HEK293 (cell line): Measurements from ENCODE around the gene DCAF15.
"Not testable (repeated sequence)": the region's sequence is repeated elsewhere in the genome, so short reads cannot be mapped to it uniquely, and the experiment has no call there.

Experiments used
- CTCF ChIA-PET: fragments of 350-600 bp; formaldehyde crosslinking; extraction: SDS; loops from one replicate; lab custom pipeline; 2021; ENCODE audit warnings: antibody characterized with exemption; lab: Yijun Ruan, JAX
- POLR2A ChIA-PET: fragments of 300-600 bp; formaldehyde crosslinking; extraction: SDS; loops from one replicate; lab custom pipeline; 2020; ENCODE audit warnings: antibody characterized with exemption, inconsistent platforms; lab: Yijun Ruan, JAX
- H3K27ac ChIP-seq: fragments of 200-500 bp; sonication (Bioruptor generic); 2 replicates; pipeline ENCODE4 v1.5.1; 2014; ENCODE audit warnings: low read depth, low read length, control low read depth, inconsistent platforms; ENCODE audit errors: extremely low read depth
- H3K36me3 ChIP-seq, 2 experiments: fragments of 200-500 bp in 1 of 2; sonication (Bioruptor generic) in 1 of 2; 1 replicate in 1 of 2; 2 replicates in 1 of 2; pipeline ENCODE4 v1.5.1; 2014 to 2017; ENCODE audit warnings: inconsistent platforms in 2 of 2, low read length in 2 of 2; ENCODE audit not compliant: control insufficient read depth in 2 of 2, insufficient read depth in 1 of 2
- H3K4me1 ChIP-seq: fragments of 200-500 bp; sonication (Bioruptor generic); 2 replicates; pipeline ENCODE4 v1.5.1; 2014; ENCODE audit warnings: mild to moderate bottlenecking, low read length, inconsistent platforms; ENCODE audit not compliant: control insufficient read depth, insufficient read depth
- H3K4me3 ChIP-seq: 2 replicates; pipeline ENCODE4 v1.5.1; 2011; ENCODE audit warnings: low read depth, mild to moderate bottlenecking, control low read depth, low read length, moderate library complexity
- H3K9me3 ChIP-seq: fragments of 200-500 bp; sonication (Bioruptor generic); 2 replicates; pipeline ENCODE4 v1.5.1; 2014; ENCODE audit warnings: low read depth, low read length, inconsistent platforms; ENCODE audit not compliant: control insufficient read depth, insufficient read depth
- SP2 ChIP-seq: fragments of 450-650 bp; formaldehyde crosslinking; IDR thresholded peaks from 2 replicates; pipeline ENCODE4 v1.5.1; 2016; ENCODE audit warnings: missing biosample characterization, missing genetic modification characterization
- SP3 ChIP-seq: fragments of 450-650 bp; formaldehyde crosslinking; IDR thresholded peaks from 2 replicates; pipeline ENCODE4 v1.5.1; 2016; ENCODE audit warnings: missing biosample characterization, missing genetic modification characterization
- ZNF121 ChIP-seq: fragments of 450-650 bp; formaldehyde crosslinking; IDR thresholded peaks from 2 replicates; pipeline ENCODE4 v1.5.1; 2016; ENCODE audit warnings: missing biosample characterization, missing genetic modification characterization
- ZNF239 ChIP-seq: fragments of 450-650 bp; formaldehyde crosslinking; IDR thresholded peaks from 2 replicates; pipeline ENCODE4 v1.5.1; 2016; ENCODE audit warnings: missing biosample characterization, missing genetic modification characterization
- ZNF24 ChIP-seq: fragments of 450-650 bp; formaldehyde crosslinking; IDR thresholded peaks from 2 replicates; pipeline ENCODE4 v1.5.1; 2016; ENCODE audit warnings: missing biosample characterization, missing genetic modification characterization
- ZNF555 ChIP-seq: fragments of 450-650 bp; formaldehyde crosslinking; conservative IDR thresholded peaks from 2 replicates; pipeline ENCODE4 v1.5.1; 2017; ENCODE audit warnings: missing biosample characterization, mild to moderate bottlenecking, missing genetic modification characterization, inconsistent platforms
- ZNF768 ChIP-seq: fragments of 450-650 bp; formaldehyde crosslinking; IDR thresholded peaks from 2 replicates; pipeline ENCODE4 v1.5.1; 2018; ENCODE audit warnings: missing biosample characterization, mild to moderate bottlenecking, missing genetic modification characterization
- ZNF830 ChIP-seq: fragments of 450-650 bp; IDR thresholded peaks from 2 replicates; pipeline ENCODE4 v1.5.0; 2018; ENCODE audit warnings: missing biosample characterization, missing genetic modification characterization, low read depth, mild to moderate bottlenecking, moderate library complexity
- ZSCAN30 ChIP-seq: fragments of 450-650 bp; IDR thresholded peaks from 2 replicates; pipeline ENCODE4 v1.5.1; 2018; ENCODE audit warnings: missing biosample characterization, mild to moderate bottlenecking, missing genetic modification characterization, moderate library complexity
- TF ChIP-seq, protein P1 (sequence below): fragments of 450-650 bp; formaldehyde crosslinking; IDR thresholded peaks from 2 replicates; pipeline ENCODE4 v1.5.1; 2016; ENCODE audit warnings: missing biosample characterization, missing genetic modification characterization
- TF ChIP-seq, protein P2 (sequence below): fragments of 450-650 bp; formaldehyde crosslinking; IDR thresholded peaks from 2 replicates; pipeline ENCODE4 v1.5.1; 2016; ENCODE audit warnings: missing biosample characterization, missing genetic modification characterization, low read depth
- TF ChIP-seq, protein P3 (sequence below): fragments of 450-650 bp; formaldehyde crosslinking; IDR thresholded peaks from 2 replicates; pipeline ENCODE4 v1.5.1; 2016; ENCODE audit warnings: missing biosample characterization, missing genetic modification characterization

Gene DCAF15

DNA sequence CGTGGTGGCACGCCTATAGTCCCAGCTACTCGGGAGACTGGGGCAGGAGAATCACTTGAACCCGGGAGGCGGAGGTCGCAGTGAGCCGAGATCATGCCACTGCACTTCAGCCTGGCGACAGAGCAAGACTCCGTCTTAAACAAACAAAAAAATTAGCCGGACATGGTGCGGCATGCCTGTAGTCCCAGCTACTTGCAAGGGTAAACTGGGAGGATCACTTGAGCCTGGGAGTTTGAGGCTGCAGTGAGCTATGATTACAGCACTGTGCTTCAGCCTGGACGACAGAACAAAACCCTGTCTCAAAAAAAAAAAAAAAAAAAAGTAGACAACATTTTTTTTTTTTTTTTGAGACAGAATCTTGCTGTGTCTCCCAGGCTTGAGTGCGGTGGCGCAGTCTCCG, 19.6 kb downstream of the DCAF15 start:
- POLR2A ChIA-PET, H3K9me3 ChIP-seq, H3K4me3 ChIP-seq: not testable (repeated sequence)
- TF ChIP-seq, protein P1, sequence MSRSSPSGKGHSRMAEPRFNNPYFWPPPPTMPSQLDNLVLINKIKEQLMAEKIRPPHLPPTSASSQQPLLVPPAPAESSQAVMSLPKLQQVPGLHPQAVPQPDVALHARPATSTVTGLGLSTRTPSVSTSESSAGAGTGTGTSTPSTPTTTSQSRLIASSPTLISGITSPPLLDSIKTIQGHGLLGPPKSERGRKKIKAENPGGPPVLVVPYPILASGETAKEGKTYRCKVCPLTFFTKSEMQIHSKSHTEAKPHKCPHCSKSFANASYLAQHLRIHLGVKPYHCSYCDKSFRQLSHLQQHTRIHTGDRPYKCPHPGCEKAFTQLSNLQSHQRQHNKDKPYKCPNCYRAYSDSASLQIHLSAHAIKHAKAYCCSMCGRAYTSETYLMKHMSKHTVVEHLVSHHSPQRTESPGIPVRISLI, result 0 out of 2 replicates have a peak, but pooled peaks have one; percentile 22
- TF ChIP-seq, all 188 proteins: peak for 1; not testable (repeated sequence) for 187
- CTCF ChIA-PET, result interaction anchor here (0.7 kb wide), 1 partner anchor 93 kb away, joined by 3 read pairs; no protein-coding TSS in a partner anchor
- H3K4me1 ChIP-seq, H3K27ac ChIP-seq: not testable (repeated sequence)
- H3K36me3 ChIP-seq, result peaks cover 36 to 68% of the 10 kb centered on the region in 2 experiments; a peak in 2 of 3 replicates

DNA sequence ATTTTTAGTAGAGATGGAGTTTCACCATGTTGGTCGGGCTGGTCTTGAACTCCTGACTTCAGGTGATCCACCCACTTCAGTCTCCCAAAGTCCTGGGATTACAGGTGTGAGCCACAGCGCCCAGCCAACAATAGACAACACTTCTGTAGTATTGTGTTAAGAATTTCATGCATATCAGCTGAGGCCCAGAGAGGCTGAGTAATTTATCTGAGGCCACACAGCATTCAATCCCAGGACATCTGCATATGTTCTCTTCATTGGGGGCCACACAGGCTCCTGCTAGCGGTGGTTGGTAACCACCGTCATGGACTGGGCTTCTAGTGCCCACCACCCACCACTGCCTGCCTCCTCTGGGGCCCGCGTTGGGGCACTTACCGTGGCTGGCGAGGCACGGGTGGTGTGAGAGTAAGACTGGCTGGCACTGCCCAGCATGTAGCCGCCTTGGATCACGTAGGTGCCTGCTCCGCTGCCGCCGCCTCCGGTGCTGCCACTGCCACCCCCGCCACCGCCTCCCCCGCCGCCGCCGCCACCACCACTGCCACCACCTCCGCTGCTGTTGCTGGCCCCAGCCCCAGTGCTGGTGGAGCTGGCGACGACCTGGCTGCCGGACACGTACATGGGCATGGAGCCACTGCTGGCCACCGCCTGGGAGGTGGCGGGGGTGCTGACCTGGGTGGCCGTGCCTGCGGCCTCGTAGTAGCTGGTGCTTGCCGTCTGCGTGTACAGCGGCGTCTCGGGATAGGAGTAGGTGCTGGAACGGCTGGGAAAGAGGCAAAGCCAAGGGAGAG, 20.3 kb downstream of the DCAF15 start:
- no peaks in the 10 kb centered on the region; the same call in 1 of the 2 replicates for H3K4me1 ChIP-seq
- H3K36me3 ChIP-seq, result peaks cover 36 to 63% of the 10 kb centered on the region in 2 experiments; a peak in 2 of 3 replicates
- POLR2A ChIA-PET, result no interaction called here
- no peak overlapping the region for H3K4me3 ChIP-seq
- CTCF ChIA-PET, result no interaction called here
- no peaks in the 10 kb centered on the region for H3K9me3 ChIP-seq
- H3K27ac ChIP-seq, result no peak overlapping the region
- TF ChIP-seq ZNF121 (tag by site-specific recombination) (no peak), ZNF768 (peak; percentile 81)

DNA sequence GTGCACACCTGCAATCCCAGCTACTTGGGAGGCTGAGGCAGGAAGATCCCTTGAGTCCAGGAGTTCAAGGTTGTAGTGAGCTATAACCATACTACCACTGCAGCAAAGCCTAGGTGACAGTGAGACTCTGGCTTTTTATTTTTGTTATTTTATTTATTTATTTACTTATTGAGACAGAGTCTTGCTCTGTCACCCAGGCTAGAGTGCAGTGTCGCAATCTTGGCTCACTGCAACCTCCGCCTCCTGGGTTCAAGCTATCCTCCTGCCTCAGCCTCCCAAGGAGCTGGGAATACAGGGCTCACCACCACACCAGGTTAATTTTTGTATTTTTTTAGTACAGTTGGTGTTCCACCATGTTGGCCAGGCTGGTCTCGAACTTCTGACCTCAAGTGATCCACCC, 21.2 kb downstream of the DCAF15 start:
- H3K9me3 ChIP-seq, H3K4me3 ChIP-seq, H3K27ac ChIP-seq, POLR2A ChIA-PET, H3K4me1 ChIP-seq: not testable (repeated sequence)
- H3K36me3 ChIP-seq, result peaks cover 30 to 60% of the 10 kb centered on the region in 2 experiments; a peak in 2 of 3 replicates
- CTCF ChIA-PET, result interaction anchor here (0.7 to 0.8 kb wide), 2 partner anchors 13 to 28 kb away, joined by 3 to 5 read pairs; no protein-coding TSS in a partner anchor

DNA sequence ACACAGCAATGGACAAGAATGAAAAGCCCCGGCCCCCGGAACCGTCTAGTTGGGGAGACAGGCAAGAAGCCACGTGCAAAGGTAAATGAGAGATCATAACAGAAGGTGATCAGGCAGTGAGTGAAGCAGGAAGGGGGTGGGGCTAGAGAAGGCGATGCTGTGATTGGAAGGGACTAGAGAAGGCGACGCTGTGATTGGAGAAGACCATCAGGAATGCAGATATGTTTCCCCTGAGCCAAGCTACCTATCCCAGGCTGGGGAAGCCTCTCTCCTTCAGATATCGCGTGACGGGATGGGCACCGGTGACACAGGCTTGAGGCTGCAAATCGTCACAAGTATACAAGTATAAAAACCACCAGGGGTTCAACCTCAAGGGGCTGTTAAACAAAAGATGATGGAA, 21.8 kb downstream of the DCAF15 start:
- CTCF ChIA-PET, result no interaction called here
- H3K4me1 ChIP-seq, result no peaks in the 10 kb centered on the region; the same call in 1 of the 2 replicates
- TF ChIP-seq SP2 (tag by site-specific recombination) (peak; percentile 56), ZSCAN30 (tag by site-specific recombination) (no peak), ZNF830 (no peak), ZNF239 (tag by site-specific recombination) (no peak), ZNF24 (tag by site-specific recombination) (no peak), SP3 (tag by site-specific recombination) (0 out of 2 replicates have a peak, but pooled peaks have one; percentile 26), ZNF555 (no peak)
- TF ChIP-seq, protein P2, sequence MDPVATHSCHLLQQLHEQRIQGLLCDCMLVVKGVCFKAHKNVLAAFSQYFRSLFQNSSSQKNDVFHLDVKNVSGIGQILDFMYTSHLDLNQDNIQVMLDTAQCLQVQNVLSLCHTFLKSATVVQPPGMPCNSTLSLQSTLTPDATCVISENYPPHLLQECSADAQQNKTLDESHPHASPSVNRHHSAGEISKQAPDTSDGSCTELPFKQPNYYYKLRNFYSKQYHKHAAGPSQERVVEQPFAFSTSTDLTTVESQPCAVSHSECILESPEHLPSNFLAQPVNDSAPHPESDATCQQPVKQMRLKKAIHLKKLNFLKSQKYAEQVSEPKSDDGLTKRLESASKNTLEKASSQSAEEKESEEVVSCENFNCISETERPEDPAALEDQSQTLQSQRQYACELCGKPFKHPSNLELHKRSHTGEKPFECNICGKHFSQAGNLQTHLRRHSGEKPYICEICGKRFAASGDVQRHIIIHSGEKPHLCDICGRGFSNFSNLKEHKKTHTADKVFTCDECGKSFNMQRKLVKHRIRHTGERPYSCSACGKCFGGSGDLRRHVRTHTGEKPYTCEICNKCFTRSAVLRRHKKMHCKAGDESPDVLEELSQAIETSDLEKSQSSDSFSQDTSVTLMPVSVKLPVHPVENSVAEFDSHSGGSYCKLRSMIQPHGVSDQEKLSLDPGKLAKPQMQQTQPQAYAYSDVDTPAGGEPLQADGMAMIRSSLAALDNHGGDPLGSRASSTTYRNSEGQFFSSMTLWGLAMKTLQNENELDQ, result no peak
- TF ChIP-seq, protein P3, sequence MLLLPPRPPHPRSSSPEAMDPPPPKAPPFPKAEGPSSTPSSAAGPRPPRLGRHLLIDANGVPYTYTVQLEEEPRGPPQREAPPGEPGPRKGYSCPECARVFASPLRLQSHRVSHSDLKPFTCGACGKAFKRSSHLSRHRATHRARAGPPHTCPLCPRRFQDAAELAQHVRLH (tag by site-specific recombination), result no peak

More for the DNA sequence above, 21.8 kb downstream of the DCAF15 start:
- no peak overlapping the region for H3K4me3 ChIP-seq
- H3K9me3 ChIP-seq, result no peaks in the 10 kb centered on the region
- H3K36me3 ChIP-seq, result peaks cover 30 to 55% of the 10 kb centered on the region in 2 experiments; a peak in 2 of 3 replicates
- no peak overlapping the region for H3K27ac ChIP-seq
- POLR2A ChIA-PET, result no interaction called here
